B cell (primary cell): ENCODE results near the gene MLLT3. TPM values are rescaled to one million over a fixed set of nuclear protein-coding genes. Genes with fewer than 3 reads are reported as not detected.

ENCODE experiments used
- ATAC-seq: fragments of 200-7000 bp; cut with Tn5 transposase; one replicate; pipeline ENCODE4 v1.10.0; 2021; ENCODE audit warnings: low read depth, mild to moderate bottlenecking, moderate number of reproducible peaks, moderate library complexity
- CTCF ChIA-PET: fragments of 350-600 bp; sonication (Branson Sonifier 250); formaldehyde crosslinking; loops from one replicate; lab custom pipeline; 2021; ENCODE audit warnings: antibody characterized with exemption, inconsistent platforms; lab: Charles Lee
- POLR2A ChIA-PET: fragments of 350-600 bp; sonication (Branson Sonifier 250); formaldehyde crosslinking; loops from one replicate; lab custom pipeline; 2021; ENCODE audit warnings: antibody characterized with exemption; lab: Charles Lee
- DNase-seq: peaks from one replicate; pipeline ENCODE4 v3.0.0; 2013
- H2AFZ ChIP-seq: 2 replicates; pipeline ENCODE4 v1.6.1; 2012; ENCODE audit warnings: mild to moderate bottlenecking, low read depth, low read length; ENCODE audit not compliant: insufficient read depth, poor library complexity, severe bottlenecking
- H3K27ac ChIP-seq, 2 donors: 1 replicate in 1 of 2; 2 replicates in 1 of 2; pipeline ENCODE4 v1.5.1; 2012 to 2013; ENCODE audit warnings: low read length in 2 of 2, mild to moderate bottlenecking in 2 of 2, moderate library complexity in 1 of 2
- H3K27me3 ChIP-seq, 4 experiments: fragments of 200-600 bp in 1 of 4; sonication (generic) in 1 of 4; replicated peaks in 1 of 4; 1 replicate in 2 of 4; 2 replicates in 2 of 4; pipeline versions ENCODE4 v1.6.1 to v1.7.0; 2013 to 2016; ENCODE audit warnings: low read length in 3 of 4, mild to moderate bottlenecking in 2 of 4, mixed read lengths in 1 of 4, moderate library complexity in 1 of 4; ENCODE audit not compliant: insufficient read depth in 4 of 4, control insufficient read depth in 3 of 4; ENCODE audit errors: control extremely low read depth in 1 of 4
- H3K36me3 ChIP-seq, 2 experiments: replicated peaks in 1 of 2; 1 replicate in 1 of 2; 2 replicates in 1 of 2; pipeline versions ENCODE4 v1.6.1 to v1.7.1; 2013; ENCODE audit warnings: low read length in 1 of 2; ENCODE audit not compliant: insufficient read depth in 2 of 2, control insufficient read depth in 1 of 2; ENCODE audit errors: control extremely low read depth in 1 of 2, extremely low read depth in 1 of 2
- H3K4me1 ChIP-seq, 2 donors: fragments of 200-600 bp in 1 of 2; sonication (generic) in 1 of 2; 1 replicate in 1 of 2; 2 replicates in 1 of 2; pipeline versions ENCODE4 v1.5.1 to v1.6.1; 2013 to 2017; ENCODE audit warnings: low read length in 2 of 2; ENCODE audit not compliant: control insufficient read depth in 2 of 2, insufficient read depth in 2 of 2
- H3K4me2 ChIP-seq: replicated peaks from 2 replicates; pipeline ENCODE3; 2012; ENCODE audit warnings: mild to moderate bottlenecking, low read depth, low read length; ENCODE audit not compliant: poor library complexity, severe bottlenecking
- H3K4me3 ChIP-seq, 5 experiments: fragments of 200-600 bp in 1 of 5; sonication (generic) in 1 of 5; 1 replicate in 3 of 5; 2 replicates in 2 of 5; pipeline versions ENCODE4 v1.5.1 to v1.7.0; 2011 to 2016; ENCODE audit warnings: low read length in 4 of 5, mild to moderate bottlenecking in 4 of 5, low read depth in 2 of 5, control low read depth in 1 of 5, moderate library complexity in 1 of 5; ENCODE audit not compliant: insufficient read depth in 1 of 5; ENCODE audit errors: control extremely low read depth in 1 of 5, extremely low read depth in 1 of 5
- H3K79me2 ChIP-seq: fragments of 200-600 bp; sonication (generic); one replicate; pipeline ENCODE4 v1.6.0; 2016; ENCODE audit warnings: low read length; ENCODE audit not compliant: control insufficient read depth, insufficient read depth
- H3K9ac ChIP-seq: fragments of 200-600 bp; sonication (generic); 2 replicates; pipeline ENCODE4 v1.6.1; 2017; ENCODE audit warnings: mild to moderate bottlenecking, low read length, moderate library complexity
- H3K9me3 ChIP-seq, 3 donors: one replicate each; pipeline versions ENCODE4 v1.6.1 to v1.7.1; 2013; ENCODE audit warnings: low read length in 2 of 3; ENCODE audit not compliant: control insufficient read depth in 2 of 3, insufficient read depth in 1 of 3; ENCODE audit errors: control extremely low read depth in 1 of 3
- H4K20me1 ChIP-seq: 2 replicates; pipeline ENCODE4 v1.6.0; 2012; ENCODE audit warnings: mild to moderate bottlenecking, low read length; ENCODE audit not compliant: insufficient read depth, control insufficient read depth, poor library complexity, severe bottlenecking
- H3K27ac Mint-ChIP-seq: one replicate; pipeline ENCODE4 v1.8.0; 2021; ENCODE audit warnings: mixed read lengths
- H3K27me3 Mint-ChIP-seq: one replicate; pipeline ENCODE4 v1.8.0; 2021; ENCODE audit warnings: mixed read lengths
- H3K4me1 Mint-ChIP-seq: one replicate; pipeline ENCODE4 v1.8.0; 2021; ENCODE audit warnings: mixed read lengths
- H3K4me3 Mint-ChIP-seq: one replicate; pipeline ENCODE4 v1.8.0; 2021; ENCODE audit warnings: mixed read lengths
- H3K9me3 Mint-ChIP-seq: one replicate; pipeline ENCODE4 v1.8.0; 2022; ENCODE audit warnings: mixed read lengths; ENCODE audit not compliant: insufficient read depth
- EZH2 ChIP-seq: IDR thresholded peaks from 2 replicates; pipeline ENCODE4 v1.6.1; 2012; ENCODE audit warnings: borderline replicate concordance, low read depth, mild to moderate bottlenecking, moderate library complexity, low read length; ENCODE audit not compliant: insufficient read depth, poor library complexity, severe bottlenecking
- WGBS: methylation state at CpG from one replicate; pipeline ENCODE4 v1.1.5; 2013; ENCODE audit warnings: missing lambda C conversion rate; ENCODE audit not compliant: insufficient coverage; 5-methylcytosine and 5-hydroxymethylcytosine counted together
- intact Hi-C: fragments of 100-400 bp; cut with micrococcal nuclease; formaldehyde crosslinking; loops from one replicate; pipeline ENCODE4 v1.10.0; 2022
- polyA plus RNA-seq: library from polyadenylated mRNA; depleted of rRNA; stranded (reverse); fragments of >200 nt; gene quantifications from 2 replicates; pipeline ENCODE4 v1.2.3, GENCODE V29; 2012
- total RNA-seq, 2 donors: library from RNA; stranded (reverse); fragments of 120-200 nt in 1 of 2; gene quantifications; 1 replicate in 1 of 2; 2 replicates in 1 of 2; pipeline versions ENCODE4 v1.2.3 to v1.2.4, GENCODE V29; 2013 to 2022
- TF ChIP-seq, protein P1 (sequence below): fragments of 200-600 bp; IDR thresholded peaks from one replicate; pipeline ENCODE4 v1.8.0; 2022; ENCODE audit warnings: antibody characterized with exemption, mild to moderate bottlenecking

MLLT3 gene
- total and polyA plus RNA-seq, 2 donors (not counting 1 experiment from before 2014, with no cell fraction given): 3.4 to 3.6 TPM

DNA sequence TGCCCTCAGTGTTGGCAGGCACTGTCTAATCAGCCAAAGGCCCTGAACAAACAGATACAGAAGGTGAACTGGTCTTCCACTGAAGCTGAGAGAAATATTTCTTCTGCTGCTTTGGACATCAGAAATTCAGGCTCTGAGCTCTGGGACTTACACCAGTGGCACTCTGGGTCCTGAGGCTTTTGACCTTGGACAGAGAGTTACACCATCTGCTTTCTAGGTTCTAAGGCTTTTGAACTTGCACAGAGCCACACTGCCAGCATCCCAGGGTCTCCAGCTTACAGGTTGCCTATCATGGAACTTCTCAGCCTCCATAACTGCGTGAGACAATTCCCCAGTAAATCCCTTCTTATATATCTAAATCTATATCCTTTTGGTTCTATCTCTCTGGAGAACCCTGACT, 326.7 kb downstream of the MLLT3 start:
- H3K27ac ChIP-seq: no peak overlapping the region
- no CpG with 5 or more reads among the region's 1 CpG for whole genome bisulfite sequencing
- H3K4me3 ChIP-seq: no peak overlapping the region
- H3K27me3 ChIP-seq: no peaks in the 10 kb centered on the region
- no peaks in the 10 kb centered on the region for H3K36me3 ChIP-seq
- no peak overlapping the region for H2AFZ ChIP-seq
- no peaks in the 10 kb centered on the region for H4K20me1 ChIP-seq
- H3K4me1 ChIP-seq: no peaks in the 10 kb centered on the region
- Mint-ChIP-seq H3K27me3 (peaks cover 10% of the 10 kb centered on the region), H3K4me3 (no peak overlapping the region), H3K9me3 (no peaks in the 10 kb centered on the region), H3K4me1 (peaks cover 2% of the 10 kb centered on the region), H3K27ac (no peak overlapping the region)
- H3K9ac ChIP-seq: no peak overlapping the region
- H3K9me3 ChIP-seq: peaks cover 0 to 3% (median 0%) of the 10 kb centered on the region in 3 donors
- H3K4me2 ChIP-seq: no peak overlapping the region
- ChIA-PET POLR2A (no interaction called here), CTCF (no interaction called here)
- intact Hi-C loops: no loop called here
- TF ChIP-seq EZH2: no peak
- TF ChIP-seq, protein P1, sequence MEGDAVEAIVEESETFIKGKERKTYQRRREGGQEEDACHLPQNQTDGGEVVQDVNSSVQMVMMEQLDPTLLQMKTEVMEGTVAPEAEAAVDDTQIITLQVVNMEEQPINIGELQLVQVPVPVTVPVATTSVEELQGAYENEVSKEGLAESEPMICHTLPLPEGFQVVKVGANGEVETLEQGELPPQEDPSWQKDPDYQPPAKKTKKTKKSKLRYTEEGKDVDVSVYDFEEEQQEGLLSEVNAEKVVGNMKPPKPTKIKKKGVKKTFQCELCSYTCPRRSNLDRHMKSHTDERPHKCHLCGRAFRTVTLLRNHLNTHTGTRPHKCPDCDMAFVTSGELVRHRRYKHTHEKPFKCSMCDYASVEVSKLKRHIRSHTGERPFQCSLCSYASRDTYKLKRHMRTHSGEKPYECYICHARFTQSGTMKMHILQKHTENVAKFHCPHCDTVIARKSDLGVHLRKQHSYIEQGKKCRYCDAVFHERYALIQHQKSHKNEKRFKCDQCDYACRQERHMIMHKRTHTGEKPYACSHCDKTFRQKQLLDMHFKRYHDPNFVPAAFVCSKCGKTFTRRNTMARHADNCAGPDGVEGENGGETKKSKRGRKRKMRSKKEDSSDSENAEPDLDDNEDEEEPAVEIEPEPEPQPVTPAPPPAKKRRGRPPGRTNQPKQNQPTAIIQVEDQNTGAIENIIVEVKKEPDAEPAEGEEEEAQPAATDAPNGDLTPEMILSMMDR: no peak
- ATAC-seq (no peak), DNase-seq (no peak)
- no peaks in the 10 kb centered on the region for H3K79me2 ChIP-seq

DNA sequence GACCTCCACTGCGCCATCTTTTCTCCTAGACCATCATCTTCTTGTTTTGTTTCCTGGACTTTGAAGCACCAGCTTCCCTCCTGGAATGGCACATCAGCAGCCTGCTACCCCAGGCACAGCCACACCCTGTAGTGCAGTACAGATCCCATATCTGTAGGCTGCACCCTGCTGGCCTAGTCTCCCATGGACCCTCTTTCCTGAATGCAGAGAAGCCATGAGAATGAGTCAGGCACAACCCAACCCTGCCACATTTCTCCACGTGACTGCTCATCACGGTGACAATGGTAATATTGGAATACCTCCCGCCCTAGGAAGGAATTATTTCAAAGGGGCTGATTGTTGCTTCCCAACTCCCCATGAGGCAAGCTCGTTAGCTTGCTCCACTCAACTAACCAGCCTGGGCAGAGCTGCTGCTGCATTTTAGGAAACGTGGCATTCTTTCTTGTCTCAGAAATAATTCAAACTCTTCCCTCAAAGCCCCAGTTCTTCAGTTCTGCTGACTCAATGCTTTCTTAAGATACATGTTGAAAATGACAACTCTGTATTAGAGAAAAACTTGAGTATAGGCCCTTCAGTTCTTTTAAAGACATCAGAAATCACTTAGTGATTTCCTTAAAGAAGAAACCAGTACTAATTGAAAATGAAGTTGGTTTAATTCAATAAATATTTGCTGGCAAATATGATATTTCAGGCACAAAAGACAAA, 328.1 kb downstream of the MLLT3 start:
- Histone ChIP-seq H2AFZ (no peak overlapping the region), H3K4me1 (no peaks in the 10 kb centered on the region), H3K27ac (no peak overlapping the region), H3K9ac (no peak overlapping the region), H3K9me3 (peaks cover 0 to 6% (median under 1%) of the 10 kb centered on the region in 3 donors), H3K36me3 (no peaks in the 10 kb centered on the region), H3K4me3 (no peak overlapping the region), H3K4me2 (no peak overlapping the region), H4K20me1 (no peaks in the 10 kb centered on the region), H3K79me2 (no peaks in the 10 kb centered on the region), H3K27me3 (no peaks in the 10 kb centered on the region)
- 85% methylated on average over 4 of the region's 6 CpGs for WGBS
- H3K4me3 Mint-ChIP-seq: no peak overlapping the region
- ATAC-seq: no peak
- DNase-seq: no peak
- peaks cover 7% of the 10 kb centered on the region for H3K27me3 Mint-ChIP-seq
- TF ChIP-seq EZH2: no peak
- TF ChIP-seq, protein P1: no peak
- no peaks in the 10 kb centered on the region for H3K4me1 Mint-ChIP-seq
- intact Hi-C loops: no loop called here
- H3K27ac Mint-ChIP-seq: no peak overlapping the region
- no peaks in the 10 kb centered on the region for H3K9me3 Mint-ChIP-seq
- ChIA-PET CTCF (no interaction called here), POLR2A (no interaction called here)
